RKO (cell line): ENCODE data around the gene RUNDC3A.

Source experiments
- DNase-seq: peaks from one replicate; pipeline ENCODE4 v3.0.0-alpha.2; 2016; ENCODE audit warnings: low spot score

Gene RUNDC3A

DNA sequence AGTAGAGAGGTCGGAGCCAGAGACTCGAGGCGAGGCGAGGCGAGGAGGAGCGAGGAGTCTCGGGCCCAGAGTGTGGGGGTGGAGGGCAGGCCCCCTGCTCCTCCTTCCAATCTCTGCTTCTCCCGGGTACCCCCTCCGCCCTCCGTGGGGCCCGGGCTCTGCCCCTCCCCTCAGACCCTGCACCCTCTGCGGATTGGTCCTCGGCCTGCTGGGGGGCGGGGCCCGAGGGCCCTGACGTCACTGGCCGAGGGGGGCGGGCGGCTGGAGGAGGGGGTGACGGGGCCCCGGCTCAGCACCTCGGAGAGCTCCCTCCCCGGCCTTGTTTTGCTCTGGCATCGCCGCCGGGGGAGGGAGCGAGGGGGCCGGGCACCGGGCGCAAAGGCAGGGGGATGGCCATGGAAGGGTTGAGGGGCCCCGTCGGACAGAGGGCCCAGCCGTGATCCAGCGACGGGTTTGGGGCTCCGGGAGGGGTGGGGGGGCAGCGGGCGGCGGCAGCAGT, at the start of gene RUNDC3A:
TSS of gene RUNDC3A (plus strand) at position 282 of the 499 bp plus-strand sequence. CDS start 232 bp downstream, outside the sequence.
- DNase-seq = peak; percentile 78

DNA sequence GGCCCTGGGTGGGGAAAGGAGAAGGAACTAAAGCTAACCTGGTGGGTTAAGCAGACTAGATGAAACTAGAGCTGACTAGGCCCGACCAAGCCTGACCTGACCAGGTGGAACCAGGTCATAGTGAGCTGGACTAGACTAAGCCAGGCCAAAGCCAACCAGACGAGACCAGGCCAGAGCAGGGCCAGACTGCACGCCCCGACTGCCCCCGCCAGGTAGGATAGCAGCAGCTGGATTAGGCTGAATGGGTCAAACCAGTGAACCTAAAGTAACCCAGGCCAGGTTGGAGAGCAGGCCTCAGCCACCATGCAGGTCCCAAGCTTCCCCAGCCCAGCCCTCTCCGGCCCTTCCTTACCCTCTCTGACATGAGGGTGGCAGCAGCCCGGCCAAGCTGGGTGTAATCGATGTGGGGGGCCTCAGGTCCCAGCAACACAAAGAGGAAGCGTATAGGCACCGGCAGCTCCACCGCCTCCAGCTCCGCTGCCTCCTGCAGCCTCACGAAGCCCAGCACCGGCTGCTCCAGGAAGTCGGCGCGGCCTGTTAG, 49.5 kb upstream of the RUNDC3A start:
- no peak for DNase-seq

DNA sequence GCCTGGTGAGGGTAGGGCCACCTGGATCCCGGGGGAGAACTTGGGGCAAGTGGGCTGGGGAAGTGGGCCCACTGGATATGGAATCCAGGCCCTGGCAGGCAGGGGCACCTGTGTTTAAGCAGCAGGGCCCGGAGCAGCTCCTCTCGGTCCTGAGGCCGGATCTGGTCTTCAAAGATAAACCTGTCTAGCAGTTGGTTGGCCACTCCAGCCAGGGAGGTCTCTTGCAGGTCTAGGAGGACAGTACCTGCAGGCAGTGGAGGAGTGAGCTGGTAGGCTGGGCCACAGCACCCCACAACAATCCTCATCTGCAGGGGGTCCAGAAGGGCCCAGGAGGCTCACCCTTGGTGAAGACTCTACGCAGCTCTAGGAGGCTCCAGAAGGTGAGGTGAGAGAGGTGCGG, 48.1 kb upstream of the RUNDC3A start:
- no peak for DNase-seq

DNA sequence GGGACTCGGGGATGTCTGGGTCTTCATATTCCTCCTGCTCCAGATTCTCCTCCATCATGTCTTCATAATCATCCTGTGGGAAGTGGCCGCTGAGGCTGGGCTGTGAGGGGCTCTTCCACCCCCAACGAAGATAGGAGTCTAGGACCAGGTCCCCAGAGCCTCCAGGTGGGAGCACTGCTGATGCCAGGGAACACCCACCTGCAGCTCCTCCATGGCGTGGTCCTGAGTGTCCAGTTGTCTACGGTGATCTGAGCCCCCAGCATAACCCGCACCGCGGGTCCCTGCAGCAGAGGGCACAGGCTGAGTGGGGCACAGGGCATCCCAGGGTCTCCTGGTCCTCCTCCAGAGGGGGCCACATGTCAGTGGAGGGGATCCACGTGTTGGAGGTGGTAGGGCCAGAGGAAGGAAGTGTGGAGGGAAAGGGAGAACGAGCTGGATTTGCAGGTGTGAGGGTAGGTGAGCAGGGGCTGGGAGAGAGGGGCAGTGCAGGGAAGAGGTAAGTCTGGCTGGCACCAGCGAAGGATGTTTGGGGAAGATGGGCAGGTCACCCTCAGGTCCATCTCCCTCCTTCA, 45.7 kb upstream of the RUNDC3A start:
- DNase-seq = no peak

DNA sequence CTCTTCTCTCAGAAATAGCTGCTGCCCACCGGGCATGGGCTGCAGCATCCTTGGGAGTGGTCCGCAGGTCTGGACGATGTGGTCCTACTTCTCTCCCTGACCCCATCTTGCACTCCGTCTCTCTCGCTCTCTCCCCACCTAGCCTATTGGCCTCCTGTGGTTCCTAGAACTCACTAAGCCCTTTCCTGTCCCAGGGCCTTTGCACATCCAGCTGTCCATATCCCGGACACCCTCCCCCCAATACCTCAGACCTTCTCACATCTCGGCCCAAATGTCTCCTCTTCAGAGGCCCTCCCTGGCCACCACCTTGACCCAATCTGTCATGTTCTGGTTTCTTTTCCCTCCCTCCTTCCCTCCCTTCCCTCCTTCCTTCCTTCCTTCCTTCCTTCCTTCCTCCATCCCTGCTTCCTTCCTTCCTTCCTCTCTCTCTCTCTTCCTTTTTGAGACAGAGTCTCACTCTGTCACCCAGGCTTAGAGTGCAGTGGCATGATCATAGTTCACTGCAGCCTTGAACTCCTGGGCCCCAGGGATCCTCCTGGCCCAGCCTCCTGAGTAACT, 45.0 kb upstream of the RUNDC3A start:
- no peak for DNase-seq

DNA sequence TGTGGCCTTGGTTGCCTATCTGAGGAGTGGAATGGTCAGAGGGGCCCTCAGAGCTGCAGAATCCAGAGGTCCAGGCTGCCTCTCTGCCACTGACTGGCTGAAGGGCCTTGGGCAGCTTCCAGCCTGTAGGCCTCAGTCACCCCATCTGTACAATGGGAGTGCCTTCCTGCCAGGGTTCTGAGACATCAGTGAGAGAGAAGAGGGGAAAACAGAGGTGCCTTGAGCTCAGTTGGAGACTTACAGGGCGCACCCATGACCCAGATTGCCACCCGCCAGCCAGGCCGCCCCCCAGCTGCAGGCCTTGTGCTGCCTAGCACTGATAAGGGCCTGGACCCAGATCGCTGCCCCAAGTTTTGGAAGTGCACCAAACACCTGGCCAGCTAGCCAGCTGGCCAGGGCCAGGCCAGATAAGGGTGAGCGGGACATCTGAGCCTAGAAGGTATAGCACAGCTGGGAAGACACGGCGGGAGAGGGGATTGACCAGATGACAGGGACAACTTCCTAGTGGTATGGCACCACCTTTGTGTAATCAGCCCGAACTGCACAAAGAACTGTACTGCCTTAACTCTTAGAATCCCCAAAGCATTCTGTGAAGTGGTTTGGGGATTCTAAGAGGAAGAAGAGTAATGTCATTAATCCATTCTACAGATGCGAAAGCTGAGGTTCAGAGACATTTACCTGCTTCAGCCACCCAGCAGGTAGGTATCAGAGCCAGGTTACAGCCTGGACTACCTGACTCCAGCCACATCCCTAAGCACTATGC, 41.8 kb upstream of the RUNDC3A start:
- DNase-seq = peak; percentile 8

DNA sequence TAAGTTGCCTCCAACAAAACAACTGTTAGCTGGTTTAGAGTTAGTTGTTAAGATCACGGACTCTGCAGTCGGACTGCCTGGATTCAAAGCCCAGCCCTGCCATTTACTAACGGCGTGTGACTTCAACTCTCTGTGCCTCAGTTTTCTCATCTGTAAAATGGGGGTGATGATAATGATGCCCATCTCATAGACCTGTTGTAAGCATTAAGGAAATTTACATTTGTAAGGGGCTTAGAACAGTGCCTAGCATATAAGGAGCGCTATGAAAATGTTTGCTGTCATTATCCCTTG, 41.3 kb upstream of the RUNDC3A start:
- no peak for DNase-seq

DNA sequence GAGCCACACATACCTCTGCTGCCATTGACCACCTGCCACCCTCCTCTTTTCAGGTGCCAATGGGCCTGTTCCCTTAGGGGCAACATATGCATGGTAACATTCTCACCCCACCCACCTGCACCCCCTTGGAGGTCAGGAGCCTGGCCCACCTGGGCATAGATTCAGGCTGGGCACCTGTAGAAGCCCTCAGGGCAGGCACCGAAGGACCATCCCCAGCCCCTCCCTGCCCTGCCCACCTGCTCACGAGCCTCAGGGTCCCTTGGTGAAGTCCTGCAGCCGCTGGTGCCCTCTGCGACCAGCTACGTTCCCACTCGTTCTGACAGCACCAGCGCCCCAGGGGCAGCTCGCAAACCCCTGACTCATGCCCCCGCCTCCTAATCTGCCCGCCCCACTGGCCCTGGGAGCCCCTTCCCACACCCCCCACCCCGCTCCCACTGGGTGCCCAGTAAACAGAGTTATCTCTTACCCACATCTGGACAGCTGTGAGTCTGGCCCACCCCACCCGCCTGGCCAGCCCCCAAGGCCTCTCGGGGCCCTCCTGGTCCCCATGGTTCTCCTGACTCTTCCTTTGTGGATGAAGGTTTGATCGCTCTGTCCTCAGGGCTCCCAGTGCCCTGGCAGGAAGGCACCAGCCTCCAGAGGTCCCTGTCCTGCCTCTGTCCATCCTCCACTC, 40.4 kb upstream of the RUNDC3A start, which contains the start of gene SLC4A1:
TSS of gene SLC4A1 (minus strand) at position 318 of the 673 bp plus-strand sequence. CDS start 5,269 bp downstream, outside the sequence.
- DNase-seq = no peak

DNA sequence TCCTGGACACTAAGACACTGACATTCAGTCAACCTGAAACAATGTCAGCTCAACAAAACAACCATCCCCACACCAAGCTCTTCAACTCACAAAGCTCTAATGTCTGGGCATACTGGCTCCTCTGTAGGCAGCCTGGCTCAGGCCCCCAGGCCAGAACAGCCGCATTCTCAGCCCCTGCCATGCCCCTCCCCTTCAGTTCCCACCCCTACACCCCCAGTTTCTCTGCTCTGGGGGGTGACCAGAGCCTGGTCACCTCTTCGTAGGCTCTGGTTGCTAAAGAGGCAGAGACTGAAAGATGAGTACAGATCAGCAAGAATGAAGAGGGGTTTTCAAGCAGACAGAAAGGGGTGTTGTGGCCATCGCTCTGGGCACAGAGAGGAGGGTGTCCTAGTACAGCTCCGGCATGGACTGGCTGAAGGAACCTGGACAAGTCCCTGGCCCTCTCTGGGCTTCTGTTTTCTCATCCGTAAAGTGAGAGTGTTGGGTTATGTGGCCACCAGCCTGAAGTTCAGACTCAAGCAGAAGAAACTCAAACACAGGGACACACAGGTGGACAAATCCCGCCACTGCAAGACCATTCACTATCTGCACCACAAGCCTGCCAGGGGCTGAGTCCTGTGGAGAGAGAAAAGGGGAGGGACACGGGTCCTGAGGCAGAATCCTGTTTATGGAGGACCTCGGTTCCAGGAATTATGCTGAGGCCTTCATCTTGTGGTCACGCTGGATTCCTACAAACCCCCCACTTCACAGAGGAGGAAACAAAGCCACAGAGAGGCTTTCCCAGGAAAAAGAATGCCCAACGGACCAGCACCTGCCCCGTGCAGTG, 39.5 kb upstream of the RUNDC3A start:
- DNase-seq = no peak

DNA sequence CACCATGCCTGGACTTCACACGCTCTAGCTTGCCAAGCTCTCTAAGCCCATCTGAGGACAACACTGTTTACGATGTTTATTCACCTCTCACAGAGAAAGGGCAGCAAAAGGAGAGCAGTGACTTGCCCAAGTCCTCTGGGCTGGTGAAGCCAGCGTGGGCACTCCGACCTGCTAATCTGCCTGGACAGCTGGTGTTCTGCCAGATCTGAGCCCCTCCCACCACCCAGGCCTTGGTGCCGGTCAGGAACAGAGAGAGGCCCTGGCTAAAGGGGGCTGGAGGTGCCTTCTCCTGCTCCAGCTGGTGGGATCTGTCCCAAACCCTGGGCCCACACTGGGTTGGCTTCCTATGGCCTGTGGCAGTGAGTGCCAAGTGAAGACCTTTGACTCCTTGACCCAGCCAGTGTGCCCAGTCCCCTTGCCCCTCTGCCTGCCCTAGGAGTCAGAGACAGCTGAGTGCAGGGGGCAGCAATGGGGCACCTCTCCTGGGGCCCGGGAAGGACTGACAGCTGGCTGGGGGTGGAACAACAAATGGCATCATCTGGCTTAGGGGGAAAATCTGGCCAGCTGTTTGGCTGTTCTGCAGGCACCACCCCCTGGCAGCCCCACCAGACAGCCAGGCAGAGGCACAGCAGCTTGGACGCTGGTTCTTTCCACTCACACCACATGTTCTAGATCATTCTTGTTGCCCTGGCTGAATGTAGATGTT, 38.7 kb upstream of the RUNDC3A start:
- no peak for DNase-seq

DNA sequence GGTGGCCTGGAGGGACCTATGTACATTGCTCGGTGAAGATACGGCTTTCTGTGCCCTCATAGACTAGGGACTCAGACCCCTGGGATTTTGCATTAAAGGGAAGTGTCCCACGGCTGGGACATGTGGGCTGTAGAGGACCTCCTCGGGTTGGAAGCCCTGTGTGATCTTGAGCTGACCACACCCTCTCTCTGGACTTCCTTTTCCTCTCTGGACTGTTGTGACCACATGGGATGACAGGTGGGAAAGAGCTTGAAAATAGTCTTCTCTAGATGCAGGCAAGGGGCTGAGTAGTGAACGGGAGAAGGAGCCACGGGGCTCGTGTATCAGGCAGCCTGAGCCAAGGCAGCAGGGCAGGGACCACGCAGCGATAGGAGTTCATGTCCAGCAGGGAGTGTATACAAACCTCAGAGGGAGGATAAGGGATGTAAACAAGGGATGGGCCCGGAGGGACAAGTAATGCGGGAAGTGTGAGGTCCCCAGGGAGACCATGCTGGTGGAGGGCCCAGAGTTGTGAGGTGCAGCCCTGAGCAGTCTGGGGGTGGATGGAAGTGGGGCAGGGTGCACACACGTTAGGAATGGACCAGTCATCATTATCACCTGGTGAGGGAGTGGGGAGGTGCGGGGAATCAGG, 36.0 kb upstream of the RUNDC3A start:
- no peak for DNase-seq

DNA sequence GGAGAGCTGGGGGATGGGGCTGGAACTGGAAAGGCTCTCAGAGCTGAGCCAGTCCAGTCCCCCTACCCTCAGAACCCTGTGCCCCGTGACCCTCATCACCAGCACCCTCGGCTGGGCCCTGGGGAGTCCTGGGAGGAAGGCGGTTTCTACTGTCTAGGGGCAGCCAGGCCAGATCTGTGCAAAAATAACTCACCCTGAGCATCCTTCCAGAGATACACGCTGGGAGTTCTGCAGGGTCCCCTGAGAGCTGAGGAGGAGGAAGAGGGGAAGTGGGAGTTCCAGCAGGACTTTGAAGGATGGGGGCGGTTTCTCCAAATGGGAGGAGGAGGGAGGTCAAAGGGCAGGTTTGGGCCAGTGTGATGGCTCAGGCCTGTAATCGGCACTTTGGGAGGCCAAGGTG, 35.4 kb upstream of the RUNDC3A start:
- DNase-seq = no peak

DNA sequence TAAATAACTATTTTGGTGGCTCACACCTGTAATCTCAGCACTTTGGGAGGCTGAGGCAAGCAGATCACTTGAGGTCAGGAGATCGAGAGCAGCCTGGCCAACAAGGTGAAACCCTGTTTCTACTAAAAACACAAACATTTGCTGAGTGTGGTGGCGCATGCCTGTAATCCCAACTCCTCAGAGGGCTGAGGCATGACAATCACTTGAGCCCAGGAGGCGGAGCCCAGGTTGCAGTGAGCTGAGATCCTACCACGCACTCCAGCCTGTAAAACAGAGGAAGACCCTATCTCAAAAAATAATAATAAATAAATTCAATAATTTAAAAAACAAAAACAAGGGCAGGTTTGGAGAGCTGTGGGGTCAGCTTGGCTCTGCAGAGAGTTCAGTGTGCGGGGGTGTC, 34.8 kb upstream of the RUNDC3A start:
- DNase-seq = no peak

DNA sequence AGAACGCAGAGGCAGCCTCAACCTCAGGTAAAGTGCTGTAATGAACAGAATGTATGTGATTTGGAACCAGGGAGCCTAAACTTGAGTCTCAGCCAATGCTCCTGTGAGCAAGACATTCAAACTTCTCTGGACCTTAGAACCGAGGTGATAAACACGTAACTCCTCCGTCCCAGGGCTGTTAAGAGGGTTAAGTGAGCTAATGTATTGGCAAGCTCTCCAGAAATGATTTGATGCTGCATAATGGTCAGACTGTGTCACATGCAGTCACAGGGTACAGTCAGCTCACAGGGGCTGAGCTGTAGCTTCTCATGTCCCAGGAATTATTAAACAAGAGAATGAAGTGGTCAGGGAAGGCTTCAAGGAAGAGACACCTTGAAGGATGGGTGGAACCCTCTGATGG, 30.4 kb upstream of the RUNDC3A start:
- peak; percentile 70 for DNase-seq

DNA sequence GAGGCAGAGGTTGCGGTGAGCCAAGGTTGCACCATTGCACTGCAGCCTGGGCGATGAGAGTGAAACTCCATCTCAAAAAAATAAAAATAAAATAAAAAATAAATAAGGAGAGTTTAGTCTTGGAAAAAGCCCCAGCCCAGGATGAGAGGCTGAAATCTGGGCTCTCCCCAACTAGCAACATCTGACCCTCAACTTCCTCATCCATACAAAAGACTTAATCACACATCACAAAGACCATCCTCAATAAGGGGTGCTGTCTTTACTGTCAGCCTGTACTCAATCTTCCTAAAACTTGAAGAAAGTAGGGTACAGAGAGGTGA, 29.1 kb upstream of the RUNDC3A start:
- no peak for DNase-seq

DNA sequence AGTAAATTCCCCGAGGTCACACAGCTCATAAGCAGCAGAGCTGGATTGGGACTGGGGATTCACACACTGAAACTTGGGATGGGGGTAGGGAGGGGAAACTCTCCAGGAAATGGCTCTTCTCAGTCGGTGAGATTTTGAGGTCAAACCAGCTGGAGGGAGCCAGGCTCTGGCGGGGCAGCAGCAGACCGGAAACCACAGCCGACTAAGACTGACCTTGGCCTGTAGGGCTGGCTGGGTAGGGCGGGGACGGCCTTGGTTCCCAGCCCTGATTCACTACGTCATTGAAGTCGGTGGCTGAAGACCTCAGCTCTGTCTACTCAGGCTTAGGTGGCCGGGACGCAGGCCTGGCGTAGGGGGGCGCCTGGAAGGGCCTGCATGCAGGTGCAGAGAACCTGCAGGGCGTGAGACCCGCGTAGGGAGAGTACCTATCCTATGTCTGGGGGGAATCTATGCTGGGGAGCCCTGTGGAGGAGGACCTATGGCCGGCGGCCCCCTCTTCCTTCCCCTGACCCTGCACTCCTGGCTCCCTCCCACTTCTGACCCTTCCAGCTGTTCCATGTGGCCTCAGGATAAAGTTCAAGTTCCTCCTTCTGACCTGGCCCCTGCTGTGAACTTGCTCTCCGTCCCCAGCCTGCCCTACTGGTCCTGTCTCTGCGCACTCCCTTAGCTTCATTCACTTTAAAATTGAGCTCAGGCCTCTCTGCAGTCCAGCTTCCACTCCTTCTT, 28.6 kb upstream of the RUNDC3A start:
- peak; percentile 84 for DNase-seq

DNA sequence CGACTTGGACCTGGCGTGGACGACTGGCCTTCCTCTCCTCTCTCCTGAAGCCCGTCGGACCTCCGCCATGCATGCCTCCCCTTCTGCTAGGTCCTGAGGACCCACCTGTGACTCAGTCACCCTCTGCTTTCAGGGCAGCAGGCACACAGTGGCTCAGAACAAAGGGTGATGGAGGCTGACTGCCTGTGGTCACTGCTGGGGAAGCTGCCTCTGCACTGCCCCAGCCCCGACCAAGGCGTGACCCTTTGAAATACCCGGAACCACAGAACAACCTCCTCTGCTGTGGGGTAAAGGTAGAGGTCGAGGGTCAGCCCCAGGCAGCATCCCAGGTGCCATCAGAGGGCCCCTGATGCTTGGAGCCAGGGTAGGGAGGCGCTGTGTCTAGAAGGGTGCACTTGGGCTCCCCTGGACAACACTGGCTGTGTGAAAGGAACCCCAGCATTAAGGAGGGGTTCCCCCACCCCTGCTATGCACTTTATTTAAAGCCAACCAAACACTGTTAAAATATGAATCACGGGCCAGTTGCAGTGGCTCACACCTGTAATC, 27.9 kb upstream of the RUNDC3A start:
- DNase-seq = no peak

DNA sequence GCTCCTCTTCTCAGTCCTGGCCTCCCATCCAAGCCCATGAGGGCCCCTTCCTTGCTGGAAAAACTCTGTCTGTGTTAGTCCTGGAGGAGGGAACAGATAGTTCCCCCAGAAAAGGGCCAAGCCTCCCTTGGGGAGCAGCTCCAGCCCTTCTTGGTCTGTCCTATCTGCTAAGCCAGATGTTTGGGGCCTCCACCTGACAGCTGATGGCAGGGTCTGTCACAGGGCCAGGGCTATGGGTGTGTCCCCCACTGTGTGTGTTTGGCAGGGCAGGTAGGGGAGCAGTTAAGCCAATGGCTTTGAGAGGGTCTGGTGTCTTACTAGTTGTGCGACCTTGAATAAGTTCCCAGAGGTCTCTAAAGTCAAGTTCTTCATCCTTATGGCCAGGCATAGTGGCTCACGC, 26.8 kb upstream of the RUNDC3A start:
- no peak for DNase-seq

DNA sequence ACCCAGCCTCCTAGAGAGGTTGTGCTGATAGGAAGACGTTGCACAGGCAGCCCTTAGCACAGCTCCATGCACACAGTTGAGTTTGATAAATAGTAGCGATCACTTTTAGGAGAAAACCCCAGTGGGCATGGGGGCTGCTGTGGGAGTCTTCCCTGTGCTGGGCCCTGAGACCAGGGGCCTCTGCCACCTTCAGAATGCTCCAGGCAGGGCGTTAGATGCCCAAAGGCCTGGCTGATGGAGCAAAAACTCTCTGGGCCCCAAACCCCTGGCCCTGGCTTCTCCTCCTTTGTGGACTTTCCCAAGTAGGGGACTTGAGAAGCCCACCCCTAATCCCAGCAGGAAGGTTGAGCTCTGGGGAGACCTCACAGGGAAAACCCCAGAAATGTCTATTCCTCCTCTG, 26.1 kb upstream of the RUNDC3A start:
- DNase-seq = no peak
